HG02840 (cell line): Measurements from ENCODE around the gene ANKRD61.
"Not testable (repeated sequence)": the region's sequence is repeated elsewhere in the genome, so short reads cannot be mapped to it uniquely, and the experiment has no call there.

Experiments
- ATAC-seq: cut with Tn5 transposase; IDR thresholded peaks from one replicate; pipeline ENCODE4 v1.9.1; 2021; ENCODE audit warnings: mild to moderate bottlenecking, moderate library complexity, moderate number of reproducible peaks; ENCODE audit not compliant: unreplicated experiment, low FRiP score

The ANKRD61 gene

DNA sequence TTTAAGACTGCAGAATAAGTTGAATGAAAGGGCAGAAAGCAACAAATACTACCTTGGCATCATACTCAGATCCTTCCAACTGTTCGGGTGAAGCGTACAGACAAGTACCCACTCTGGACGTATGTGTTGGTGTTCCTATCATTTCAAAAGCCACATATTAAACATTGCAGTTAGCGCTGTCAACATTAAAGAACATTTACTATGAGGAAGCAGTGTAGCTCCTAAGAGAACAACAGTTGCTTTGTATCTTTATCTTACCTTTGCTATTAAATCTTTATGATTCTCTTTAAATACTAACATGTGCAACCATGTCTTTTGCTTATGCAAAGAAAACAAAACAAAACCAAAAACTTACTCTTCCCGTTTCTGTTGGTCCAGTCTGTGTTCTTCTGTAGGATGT, 2.6 kb upstream of the ANKRD61 start:
- no peak for ATAC-seq

DNA sequence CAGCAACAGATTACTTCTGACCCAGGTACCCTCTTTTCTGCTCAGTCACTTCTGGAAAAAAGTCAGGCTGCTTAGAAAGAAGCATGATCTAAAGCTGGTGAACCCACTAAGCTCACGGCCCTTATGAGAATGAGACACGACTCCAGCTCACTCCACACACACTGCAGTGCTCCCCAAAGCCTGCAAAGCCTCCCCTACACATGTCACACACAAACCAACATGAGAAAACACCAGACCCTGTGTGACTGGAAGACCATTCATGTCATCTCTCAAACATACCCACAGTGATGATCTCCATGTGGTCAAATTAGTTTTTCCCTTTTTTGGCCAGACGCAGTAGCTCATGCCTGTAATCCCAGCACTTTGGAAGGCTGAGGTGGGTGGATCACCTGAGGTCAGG, 391 bp downstream of the ANKRD61 start:
- ATAC-seq, result no peak

DNA sequence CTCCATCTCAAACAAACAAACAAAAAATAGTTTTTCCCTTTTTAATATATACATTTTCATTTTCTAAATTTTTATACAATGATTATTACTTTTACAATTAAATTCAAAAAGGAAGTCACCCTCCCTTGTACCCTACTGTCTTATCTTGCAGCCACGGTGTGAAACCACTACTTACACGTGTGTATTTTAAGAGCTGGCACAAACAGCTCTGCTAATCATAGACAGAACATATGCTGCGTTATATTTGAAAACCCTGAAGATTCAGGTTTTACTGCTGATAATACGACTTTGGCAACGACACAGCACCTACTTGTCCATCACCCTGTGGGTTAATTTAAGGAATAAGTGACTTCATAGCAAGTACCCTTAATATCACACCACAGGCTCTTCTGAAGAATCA, 991 bp downstream of the ANKRD61 start:
- no peak for ATAC-seq

DNA sequence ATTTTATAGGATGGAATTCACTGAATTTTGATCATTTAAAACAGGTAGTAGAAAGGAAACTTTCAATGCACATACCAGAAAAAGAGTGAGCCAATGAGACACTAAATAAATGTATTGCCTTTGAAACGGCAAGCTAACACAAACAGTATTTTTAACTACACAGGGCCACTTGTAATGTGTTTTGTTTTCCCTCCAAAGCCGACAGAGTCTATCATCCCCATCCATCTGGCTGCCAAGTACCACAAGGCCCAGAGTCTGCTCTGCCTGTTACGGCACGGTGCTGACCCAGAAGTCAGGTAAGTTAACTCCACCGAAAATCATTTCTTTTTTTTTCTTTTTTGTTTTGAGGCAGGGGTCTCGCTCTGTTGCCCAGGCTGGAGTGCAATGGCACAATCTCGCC, 1.5 kb downstream of the ANKRD61 start:
- no peak for ATAC-seq

DNA sequence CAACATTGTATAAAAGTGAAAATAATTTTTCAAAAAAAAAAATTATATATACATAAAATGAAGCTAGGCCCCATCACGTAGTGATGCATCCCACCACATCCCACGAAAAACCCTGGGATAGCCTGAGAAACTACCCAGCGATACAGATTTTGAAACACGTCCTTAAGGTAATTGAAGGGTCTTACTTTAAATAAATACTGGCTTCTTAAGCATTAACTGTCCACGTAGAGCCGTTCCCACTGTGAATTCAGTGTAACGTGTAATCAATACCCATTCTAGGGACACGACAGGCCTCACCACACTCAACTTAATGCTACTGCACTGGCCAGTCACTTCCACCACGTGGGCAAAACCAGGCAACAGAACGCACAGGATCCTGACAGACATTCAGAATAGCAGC, 4.0 kb downstream of the ANKRD61 start:
- ATAC-seq, result no peak

DNA sequence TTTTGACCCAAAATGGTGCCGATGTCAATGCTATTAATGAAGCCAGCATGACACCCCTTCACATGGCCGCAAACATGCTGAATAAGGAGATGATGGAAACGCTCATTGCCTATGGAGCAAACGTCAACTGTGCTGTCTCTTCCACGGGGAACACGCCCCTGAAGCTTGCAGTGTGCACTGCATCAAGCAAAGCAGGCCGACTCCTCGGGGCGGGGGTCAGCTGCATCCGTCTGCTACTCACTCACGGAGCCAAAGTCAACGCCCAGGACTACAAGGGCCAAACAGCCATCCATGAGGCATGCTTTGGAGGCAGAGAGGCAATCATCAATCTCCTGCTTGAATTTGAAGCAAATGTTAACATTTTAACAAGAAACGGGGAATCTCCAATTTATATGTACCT, 4.5 kb downstream of the ANKRD61 start:
- no peak for ATAC-seq

DNA sequence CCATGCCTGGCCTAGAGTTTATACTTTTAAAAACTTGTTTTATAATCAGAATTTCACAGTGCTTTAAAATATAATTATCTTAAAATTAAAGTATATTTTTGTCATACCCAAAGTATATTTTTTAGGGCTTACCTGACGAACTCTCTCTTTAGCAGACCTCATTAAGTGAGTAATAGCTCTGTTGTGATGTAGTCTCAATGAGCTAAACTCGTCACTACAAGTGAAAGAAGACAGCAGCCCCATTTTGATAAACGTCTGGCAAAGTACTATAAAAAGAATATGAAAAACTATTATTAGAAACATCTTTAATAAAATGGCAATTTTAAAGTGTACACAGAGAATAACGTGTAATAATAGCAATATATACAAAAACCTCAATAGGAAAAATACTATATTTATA, 18.6 kb downstream of the ANKRD61 start:
- no peak for ATAC-seq

DNA sequence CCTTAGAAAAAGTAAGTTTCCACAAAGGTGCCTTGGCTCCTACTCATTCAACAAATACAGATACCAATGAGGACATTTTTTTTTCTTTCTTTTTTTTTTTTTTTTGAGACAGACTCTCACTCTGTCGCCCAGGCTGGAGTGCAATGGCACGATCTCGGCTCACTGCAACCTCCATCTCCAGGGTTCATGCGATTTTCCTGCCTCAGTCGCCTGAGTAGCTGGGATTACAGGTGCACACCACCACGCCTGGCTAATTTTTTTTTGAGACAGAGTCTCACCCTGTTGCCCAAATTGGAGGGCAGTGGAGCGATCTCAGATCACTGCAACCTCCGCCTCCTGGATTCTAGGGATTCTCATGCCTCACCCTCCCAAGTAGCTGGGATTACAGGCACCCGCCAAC, 20.0 kb downstream of the ANKRD61 start:
- ATAC-seq, result not testable (repeated sequence)

DNA sequence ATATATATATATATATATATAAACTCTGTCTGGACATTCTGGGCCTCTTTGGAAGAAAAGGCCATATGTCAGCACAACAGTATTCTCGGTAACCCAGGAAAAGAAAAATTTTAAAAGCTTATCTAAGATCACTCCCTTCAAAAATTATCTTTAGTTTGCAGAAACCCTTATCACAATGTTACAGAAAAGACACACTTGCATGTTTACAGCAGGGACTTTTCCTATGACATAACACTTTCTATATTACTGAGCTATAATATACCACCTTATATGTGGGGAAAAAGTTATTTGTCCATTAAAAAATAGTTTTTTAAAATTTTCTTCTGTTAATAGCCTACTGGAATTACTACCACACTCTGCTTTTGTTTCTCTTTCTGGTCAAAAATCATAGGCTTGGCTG, 25.4 kb downstream of the ANKRD61 start:
- ATAC-seq, result no peak

DNA sequence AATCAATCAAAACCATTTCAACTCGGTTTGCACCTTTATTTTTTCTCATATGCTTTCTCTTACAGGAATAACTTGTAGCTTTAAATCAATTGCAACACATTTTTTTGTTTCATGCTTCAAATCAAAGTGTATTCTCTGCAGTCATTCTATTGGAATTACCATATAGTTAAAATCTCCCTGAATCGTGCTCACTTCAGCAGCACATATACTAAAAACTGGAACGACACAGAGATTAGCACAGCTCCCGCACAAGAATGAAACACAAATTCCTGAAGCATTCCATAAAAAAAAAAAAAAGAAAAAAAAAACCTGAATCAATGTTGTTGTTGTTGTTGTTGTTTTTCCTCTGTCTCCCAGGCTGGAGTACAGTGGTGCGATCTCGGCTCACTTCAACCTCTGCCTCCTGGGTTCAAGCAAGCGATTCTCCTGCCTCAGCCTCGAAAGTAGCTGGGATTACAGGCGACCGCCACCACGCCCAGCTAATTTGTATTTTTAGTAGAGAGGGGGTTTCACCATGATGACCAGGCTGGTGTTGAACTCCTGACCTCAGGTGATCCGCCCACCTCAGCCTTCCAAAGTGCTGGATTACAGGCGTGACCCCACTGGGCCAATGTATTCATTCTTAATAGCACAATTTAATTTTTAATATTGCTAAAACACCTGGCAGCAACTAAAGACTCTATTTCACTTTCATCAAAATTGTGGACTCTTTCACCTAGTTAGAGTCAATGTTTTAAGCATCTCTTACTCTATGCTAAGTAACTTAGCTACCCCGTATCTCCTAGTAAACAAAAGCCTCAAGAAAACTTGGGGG, 26.3 kb downstream of the ANKRD61 start:
- no peak for ATAC-seq

DNA sequence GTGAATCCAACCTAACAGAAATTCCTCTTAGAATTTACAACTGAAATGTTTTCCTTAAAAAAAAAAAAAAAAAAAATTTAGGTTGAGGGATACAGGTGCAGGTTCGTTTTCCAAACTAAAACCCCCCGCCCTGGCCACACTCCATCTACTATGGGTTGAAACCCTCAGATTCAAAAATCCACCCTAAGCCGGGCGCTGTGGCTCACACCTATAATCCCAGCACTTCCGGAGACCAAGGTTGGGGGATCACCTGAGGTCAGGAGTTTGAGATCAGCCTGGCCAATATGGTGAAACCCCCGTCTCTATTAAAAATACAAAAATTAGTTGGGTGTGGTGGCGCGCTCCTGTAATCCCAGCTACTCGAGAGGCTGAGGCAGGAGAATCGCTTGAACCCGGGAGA, 28.8 kb downstream of the ANKRD61 start:
- ATAC-seq, result not testable (repeated sequence)

DNA sequence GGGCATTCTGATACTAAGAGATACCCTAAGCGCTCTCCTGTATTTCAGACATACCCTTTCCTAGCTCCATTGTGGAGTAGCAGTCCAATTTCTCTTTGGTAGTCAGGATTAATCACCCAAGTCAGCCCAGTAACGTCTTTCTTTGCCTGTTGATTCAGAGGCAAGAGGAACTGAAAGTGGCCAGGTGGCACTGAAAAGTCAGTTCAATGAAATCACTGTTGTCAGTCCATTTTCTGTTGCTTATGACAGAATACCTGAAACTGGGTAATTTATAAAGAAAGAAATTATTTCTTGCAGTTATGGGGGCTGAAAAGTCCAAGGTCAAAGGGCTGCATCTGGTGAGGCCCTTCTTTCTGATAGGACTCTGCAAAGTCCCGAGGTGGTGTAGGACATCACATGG, 40.2 kb downstream of the ANKRD61 start:
- ATAC-seq, result no peak

DNA sequence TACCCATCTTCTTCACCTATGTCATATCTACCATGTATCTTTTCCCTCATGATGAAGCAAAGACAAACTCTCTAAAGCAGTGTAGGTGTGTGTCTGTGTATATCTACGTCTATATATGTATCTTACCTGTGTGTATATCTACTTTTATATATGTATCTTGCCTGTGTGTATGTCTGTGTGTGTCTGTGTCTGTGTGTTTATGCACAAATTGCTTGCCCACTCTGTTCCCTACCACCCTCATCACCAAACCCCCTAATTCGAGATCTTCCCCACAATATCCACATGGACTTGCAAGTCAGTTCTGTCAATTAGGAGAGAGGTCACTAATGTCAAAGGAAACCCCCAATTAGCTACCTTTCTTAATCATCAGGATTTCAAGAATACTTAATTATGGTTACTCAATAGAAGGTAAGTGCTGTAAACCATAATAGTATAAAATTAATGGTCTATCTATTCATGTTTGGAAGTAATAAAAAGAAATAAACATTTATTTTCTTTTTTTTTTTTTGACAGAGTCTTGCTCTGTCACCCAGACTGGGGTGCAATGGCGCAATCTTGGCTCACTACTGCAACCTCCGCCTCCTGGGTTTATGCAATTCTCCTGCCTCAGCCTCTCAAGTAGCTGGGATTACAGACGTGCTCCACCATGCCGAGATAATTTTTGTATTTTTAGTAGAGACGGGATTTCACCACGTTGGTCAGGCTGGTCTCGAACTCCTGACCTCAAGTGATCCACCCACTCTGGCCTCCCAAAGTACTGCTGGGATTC, 43.6 kb downstream of the ANKRD61 start:
- ATAC-seq, result no peak

DNA sequence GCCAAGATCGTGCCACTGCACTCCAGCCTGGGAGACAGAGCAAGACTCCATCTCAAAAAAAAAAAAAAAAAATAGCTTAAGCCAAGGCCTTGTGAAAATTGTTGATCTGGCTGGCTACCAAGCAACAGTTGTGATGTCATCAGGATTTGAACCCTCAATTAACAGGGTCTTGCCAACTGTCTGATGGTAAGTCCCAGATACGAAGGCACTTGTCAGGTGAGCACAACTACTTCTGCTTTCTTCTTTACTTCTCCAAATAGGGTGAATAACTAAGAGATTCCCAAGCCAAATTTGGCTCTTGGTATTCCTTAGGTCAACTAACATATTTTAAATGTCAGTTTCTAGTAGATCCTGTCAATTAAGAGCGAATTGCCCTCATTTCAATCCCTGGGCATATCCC, 47.4 kb downstream of the ANKRD61 start:
- ATAC-seq, result no peak

DNA sequence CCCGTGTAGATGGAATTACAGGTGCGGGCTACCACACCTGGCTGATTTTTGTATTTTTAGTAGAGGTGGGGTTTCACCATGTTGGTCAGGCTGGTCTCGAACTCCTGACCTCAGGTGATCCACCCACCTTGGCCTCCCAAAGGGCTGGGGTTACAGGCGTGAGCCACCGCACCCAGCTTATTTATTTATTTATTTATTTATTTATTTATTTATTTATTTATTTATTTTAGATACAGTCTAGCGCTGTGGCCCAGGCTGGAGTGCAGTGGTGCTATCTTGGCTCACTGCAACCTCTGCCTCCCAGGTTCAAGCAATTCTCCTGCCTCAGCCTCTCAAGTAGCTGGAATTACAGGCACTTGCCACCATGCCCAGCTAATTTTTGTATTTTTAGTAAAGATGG, 51.9 kb downstream of the ANKRD61 start:
- ATAC-seq, result not testable (repeated sequence)
